ENCODE results near the gene PFAS.
"Not testable (repeated sequence)": the region's sequence is repeated elsewhere in the genome, so short reads cannot be mapped to it uniquely, and the experiment has no call there.

The PFAS gene, protein sequence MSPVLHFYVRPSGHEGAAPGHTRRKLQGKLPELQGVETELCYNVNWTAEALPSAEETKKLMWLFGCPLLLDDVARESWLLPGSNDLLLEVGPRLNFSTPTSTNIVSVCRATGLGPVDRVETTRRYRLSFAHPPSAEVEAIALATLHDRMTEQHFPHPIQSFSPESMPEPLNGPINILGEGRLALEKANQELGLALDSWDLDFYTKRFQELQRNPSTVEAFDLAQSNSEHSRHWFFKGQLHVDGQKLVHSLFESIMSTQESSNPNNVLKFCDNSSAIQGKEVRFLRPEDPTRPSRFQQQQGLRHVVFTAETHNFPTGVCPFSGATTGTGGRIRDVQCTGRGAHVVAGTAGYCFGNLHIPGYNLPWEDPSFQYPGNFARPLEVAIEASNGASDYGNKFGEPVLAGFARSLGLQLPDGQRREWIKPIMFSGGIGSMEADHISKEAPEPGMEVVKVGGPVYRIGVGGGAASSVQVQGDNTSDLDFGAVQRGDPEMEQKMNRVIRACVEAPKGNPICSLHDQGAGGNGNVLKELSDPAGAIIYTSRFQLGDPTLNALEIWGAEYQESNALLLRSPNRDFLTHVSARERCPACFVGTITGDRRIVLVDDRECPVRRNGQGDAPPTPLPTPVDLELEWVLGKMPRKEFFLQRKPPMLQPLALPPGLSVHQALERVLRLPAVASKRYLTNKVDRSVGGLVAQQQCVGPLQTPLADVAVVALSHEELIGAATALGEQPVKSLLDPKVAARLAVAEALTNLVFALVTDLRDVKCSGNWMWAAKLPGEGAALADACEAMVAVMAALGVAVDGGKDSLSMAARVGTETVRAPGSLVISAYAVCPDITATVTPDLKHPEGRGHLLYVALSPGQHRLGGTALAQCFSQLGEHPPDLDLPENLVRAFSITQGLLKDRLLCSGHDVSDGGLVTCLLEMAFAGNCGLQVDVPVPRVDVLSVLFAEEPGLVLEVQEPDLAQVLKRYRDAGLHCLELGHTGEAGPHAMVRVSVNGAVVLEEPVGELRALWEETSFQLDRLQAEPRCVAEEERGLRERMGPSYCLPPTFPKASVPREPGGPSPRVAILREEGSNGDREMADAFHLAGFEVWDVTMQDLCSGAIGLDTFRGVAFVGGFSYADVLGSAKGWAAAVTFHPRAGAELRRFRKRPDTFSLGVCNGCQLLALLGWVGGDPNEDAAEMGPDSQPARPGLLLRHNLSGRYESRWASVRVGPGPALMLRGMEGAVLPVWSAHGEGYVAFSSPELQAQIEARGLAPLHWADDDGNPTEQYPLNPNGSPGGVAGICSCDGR (N-terminal part only)

GRCh38 chr17:8248751-8249607 lies at the start of gene PFAS:
Gene PFAS (plus strand): TSS chr17:8249289. CDS start chr17:8253938, 4,649 bp downstream.
- DNase-seq, result peak; percentile 100

- no peak for DNase-seq
Measured at GRCh38 chr17:8204761-8205555, 44.1 kb upstream of the PFAS start.

GRCh38 chr17:8206536-8206935 lies 42.6 kb upstream of the PFAS start:
- DNase-seq, result no peak

DNA sequence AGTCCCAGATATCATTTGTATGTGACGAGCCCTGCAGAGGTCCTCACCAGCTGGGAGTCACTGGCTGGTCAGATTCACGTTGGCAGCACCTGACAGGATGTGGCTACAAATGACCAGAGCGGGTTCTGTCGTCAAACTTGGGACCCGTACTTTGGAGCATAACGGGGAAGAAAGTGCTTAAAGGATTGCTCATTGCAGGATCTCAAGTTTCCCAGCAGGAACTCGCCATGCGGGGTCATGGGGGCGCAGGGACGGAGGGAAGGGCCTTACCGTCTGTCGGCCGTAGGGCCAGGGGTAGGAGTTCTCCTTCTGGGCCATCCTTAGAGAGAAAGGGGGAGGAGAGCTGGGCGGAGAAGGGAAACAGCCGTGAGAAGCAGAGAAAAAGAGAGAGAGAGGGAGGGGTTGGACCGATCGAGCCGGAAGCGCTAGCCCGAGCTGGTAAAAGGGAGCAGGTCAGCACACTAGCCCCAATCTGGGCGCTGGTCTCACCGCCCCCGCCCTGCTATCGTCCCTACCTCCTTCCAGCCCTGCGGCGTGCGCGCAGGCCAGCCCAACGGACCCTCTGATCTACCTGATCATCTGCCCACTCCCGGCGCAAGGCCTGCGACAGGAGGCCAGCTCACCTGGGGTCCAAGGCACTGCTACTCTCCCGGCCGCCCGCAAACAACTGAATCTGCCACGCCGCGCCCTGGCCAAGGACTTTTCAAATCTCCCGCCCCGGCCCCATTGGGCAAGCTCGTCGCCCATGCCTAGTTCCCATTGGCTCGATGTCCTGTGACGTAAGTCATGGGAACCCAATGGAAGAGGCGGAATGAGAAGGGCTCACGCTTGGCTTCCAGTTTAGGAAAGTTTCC lies 39.0 kb upstream of the PFAS start, which contains the start of gene AURKB:
TSS of gene AURKB (minus strand) at position 669 of the 854 bp plus-strand sequence. CDS start at position 318, 351 bp downstream.
- peak; percentile 99 for DNase-seq

GRCh38 chr17:8210761-8211458 lies 38.2 kb upstream of the PFAS start:
- DNase-seq, result no peak

DNA sequence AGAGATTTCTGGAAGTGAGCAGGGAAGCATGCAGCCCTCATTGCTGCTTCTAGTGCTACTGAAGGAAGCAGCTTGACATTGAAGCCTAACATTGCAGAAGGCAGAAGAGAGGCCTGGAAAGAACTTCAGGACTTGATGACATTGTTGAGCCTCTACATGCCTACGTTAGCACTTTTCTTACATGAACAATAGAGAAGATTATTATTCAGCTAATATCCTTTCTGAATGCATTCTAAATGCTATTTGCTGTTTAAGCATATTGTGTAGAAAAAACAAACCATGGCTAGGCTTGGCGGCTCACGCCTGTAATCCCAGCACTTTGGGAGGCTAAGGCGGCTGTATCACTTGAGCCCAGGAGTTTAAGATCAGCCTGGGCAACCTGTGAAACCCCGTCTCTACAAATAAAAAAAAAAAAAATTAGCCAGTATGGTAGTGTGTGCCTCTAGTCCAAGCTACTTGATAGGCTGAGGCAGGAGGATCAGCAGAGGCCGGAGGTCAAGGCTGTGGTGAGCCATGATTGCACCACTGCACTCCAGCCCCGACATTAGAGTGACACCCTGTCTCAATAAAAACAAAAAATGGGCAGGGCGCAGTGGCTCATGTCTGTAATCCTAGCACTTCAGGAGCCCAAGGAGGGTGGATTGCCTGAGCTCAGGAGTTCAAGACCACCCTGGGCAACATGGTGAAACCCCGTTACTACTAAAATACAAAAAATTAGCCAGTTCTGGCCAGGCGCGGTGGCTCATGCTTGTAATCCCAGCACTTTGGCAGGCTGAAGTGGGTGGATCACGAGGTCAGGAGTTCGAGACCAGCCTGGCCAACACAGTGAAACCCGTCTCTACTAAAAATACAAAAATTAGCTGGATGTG lies 36.5 kb upstream of the PFAS start:
- no peak for DNase-seq

GRCh38 chr17:8214000-8214399 lies 35.1 kb upstream of the PFAS start:
- DNase-seq, result not testable (repeated sequence)

GRCh38 chr17:8220783-8221662 lies 28.1 kb upstream of the PFAS start:
- peak; percentile 97 for DNase-seq

GRCh38 chr17:8221663-8222379 lies 27.3 kb upstream of the PFAS start:
- peak; percentile 98 for DNase-seq

DNA sequence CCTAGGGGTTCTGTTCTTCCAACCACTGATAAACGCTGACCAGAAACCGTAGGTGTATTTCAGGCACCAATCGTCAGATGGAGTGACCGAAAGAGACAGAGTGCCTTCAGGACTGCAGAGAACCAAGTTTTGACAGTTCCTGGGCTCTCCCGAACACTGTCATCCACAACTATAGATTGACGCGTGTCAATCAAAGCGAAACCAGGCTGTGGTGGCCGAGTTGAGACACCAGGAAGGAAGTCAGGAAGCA lies 26.8 kb upstream of the PFAS start:
- peak; percentile 98 for DNase-seq

DNA sequence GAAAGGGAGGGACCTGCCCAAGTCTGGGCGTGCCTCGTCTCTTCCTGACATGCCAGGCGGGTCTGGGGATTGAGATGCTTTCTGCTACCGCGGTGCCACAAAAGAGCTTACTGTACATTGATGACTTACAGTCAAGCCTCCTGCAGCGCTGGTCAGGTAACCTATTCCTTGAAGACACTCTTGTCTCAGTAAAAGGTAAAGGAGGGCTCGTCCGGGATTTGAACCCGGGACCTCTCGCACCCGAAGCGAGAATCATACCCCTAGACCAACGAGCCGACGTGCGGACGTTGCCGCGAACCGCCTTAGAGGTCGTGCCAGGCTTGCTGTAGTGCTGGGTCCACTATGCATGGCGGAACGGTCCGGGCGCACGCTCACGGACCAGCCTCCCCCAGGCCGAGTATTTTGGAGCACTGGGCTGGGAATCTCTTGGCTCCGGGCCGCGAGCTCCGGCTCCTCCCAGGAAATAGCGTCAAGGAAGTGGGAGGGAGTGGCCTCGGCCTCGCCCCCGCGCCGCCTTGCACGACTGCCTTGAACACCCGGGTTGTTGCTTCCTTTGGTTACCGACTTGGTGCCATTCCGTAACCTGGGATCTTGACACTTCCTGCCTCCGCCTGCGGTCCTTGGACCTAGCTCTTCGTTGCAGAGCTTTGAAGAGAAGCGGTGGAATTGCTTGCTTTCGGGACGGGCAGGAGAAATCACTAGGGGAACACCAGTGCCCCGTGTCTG lies 26.3 kb upstream of the PFAS start:
- DNase-seq, result peak; percentile 97

GRCh38 chr17:8223356-8224126 lies 25.5 kb upstream of the PFAS start:
- peak; percentile 95 for DNase-seq

DNA sequence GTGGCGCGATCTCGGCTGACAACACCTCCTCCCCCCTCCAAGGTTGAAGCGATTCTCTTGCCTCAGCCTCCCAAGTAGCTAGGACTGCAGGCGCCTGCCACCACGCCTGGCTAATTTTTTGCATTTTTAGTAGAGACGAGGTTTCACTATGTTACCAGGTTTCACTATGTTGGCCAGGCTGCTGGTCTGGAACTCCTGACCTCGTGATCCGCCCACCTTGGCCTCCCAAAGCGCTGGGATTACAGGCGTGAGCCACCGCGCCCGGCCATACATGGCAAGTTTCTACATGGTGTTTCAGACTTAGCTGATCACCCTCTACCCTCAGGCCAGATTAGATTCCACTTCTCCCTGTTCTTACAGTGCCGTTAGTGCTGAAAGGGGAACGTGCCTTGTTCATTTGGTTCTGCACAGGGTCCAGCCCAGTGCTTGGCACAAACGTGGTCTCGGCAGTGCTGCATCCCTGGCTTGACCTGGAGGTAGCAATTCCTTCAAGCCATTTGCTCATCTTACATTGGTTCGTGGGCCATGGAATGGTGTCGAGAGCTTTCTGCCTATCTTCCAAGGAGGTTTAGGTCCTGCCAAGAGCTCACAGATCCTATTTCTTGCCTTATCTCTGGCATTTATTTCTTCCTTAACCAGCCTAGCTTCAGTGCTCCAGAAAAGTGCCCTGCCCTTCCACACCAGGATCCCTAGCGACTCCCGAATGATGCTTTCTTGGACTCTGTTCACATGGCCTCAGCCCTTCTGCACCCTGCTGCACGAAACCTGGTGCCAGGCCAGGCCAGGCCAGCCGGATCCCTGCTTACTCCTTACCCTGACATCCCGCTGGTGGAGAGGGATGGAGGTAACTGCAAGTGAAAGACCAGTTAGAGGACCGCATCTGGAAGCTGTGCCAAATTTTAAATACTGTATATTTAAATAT lies 23.9 kb upstream of the PFAS start:
- DNase-seq, result no peak
